Tibial nerve (tissue), 4 donors: ENCODE measurements around the gene CADPS. TPM values are rescaled to one million over a fixed set of nuclear protein-coding genes. Genes with fewer than 3 reads are reported as not detected.

Experiments used
- DNase-seq, 2 donors: peaks; one replicate each; pipeline ENCODE4 v3.0.0-alpha.2; 2019; ENCODE audit warnings: low spot score in 2 of 2
- H3K27ac ChIP-seq, 4 donors: fragments of 200-600 bp; sonication (generic) in 3 of 4; one replicate each; pipeline ENCODE4 v1.5.1; 2017 to 2019; ENCODE audit warnings: mild to moderate bottlenecking in 1 of 4
- H3K27me3 ChIP-seq, 2 donors: fragments of 200-600 bp; sonication (generic) in 1 of 2; one replicate each; pipeline versions ENCODE4 v1.5.1 to v1.6.0; 2017 to 2019
- H3K36me3 ChIP-seq, 3 donors: fragments of 200-600 bp; sonication (generic); one replicate each; pipeline ENCODE4 v1.5.1; 2018 to 2019
- H3K4me1 ChIP-seq, 4 donors: fragments of 200-600 bp; sonication (generic) in 3 of 4; one replicate each; pipeline ENCODE4 v1.5.1; 2017 to 2019
- H3K4me3 ChIP-seq, 4 donors: fragments of 200-600 bp; sonication (generic) in 3 of 4; one replicate each; pipeline ENCODE4 v1.5.1; 2017 to 2019; ENCODE audit warnings: mild to moderate bottlenecking in 1 of 4, moderate library complexity in 1 of 4
- H3K9me3 ChIP-seq, 4 donors: fragments of 200-600 bp; sonication (generic) in 3 of 4; one replicate each; pipeline ENCODE4 v1.5.1; 2017 to 2019
- EP300 ChIP-seq, 2 donors: sonication (generic); formaldehyde crosslinking; IDR thresholded peaks; one replicate each; pipeline ENCODE4 v1.6.1; 2017; ENCODE audit warnings: antibody characterized with exemption in 2 of 2, mild to moderate bottlenecking in 1 of 2
- POLR2A ChIP-seq, 2 donors: fragments of 450-650 bp; IDR thresholded peaks; one replicate each; pipeline ENCODE4 v1.6.1; 2017; ENCODE audit warnings: antibody characterized with exemption in 2 of 2, mild to moderate bottlenecking in 2 of 2, moderate library complexity in 2 of 2
- WGBS, 2 donors: methylation state at CpG; one replicate each; pipeline ENCODE4 v1.1.5; 2018; 5-methylcytosine and 5-hydroxymethylcytosine counted together
- total RNA-seq, 4 donors: library from RNA; depleted of rRNA; stranded (reverse); fragments of >200 nt; gene quantifications; one replicate each; pipeline ENCODE4 v1.1.0, GENCODE V29; 2016
- TF ChIP-seq, protein P1 (sequence below), 5 experiments: fragments of 200-600 bp in 3 of 5; fragments of 450-650 bp in 2 of 5; sonication (generic) in 3 of 5; IDR thresholded peaks; one replicate each; pipeline ENCODE4 v1.5.1; 2016 to 2019; ENCODE audit warnings: antibody characterized with exemption in 5 of 5, mild to moderate bottlenecking in 3 of 5, moderate library complexity in 2 of 5

The CADPS gene
- total RNA-seq, 4 donors from 2014 or later = 16.2 to 16.7 TPM; not detected in 2

- peaks cover 0 to 5% (median 0%) of the 10 kb centered on the region in 4 donors for H3K4me1 ChIP-seq
- H3K9me3 ChIP-seq = no peaks in the 10 kb centered on the region
- TF ChIP-seq EP300 (IDR thresholded peaks at IDR 0.05) = no peak
- TF ChIP-seq, protein P1, sequence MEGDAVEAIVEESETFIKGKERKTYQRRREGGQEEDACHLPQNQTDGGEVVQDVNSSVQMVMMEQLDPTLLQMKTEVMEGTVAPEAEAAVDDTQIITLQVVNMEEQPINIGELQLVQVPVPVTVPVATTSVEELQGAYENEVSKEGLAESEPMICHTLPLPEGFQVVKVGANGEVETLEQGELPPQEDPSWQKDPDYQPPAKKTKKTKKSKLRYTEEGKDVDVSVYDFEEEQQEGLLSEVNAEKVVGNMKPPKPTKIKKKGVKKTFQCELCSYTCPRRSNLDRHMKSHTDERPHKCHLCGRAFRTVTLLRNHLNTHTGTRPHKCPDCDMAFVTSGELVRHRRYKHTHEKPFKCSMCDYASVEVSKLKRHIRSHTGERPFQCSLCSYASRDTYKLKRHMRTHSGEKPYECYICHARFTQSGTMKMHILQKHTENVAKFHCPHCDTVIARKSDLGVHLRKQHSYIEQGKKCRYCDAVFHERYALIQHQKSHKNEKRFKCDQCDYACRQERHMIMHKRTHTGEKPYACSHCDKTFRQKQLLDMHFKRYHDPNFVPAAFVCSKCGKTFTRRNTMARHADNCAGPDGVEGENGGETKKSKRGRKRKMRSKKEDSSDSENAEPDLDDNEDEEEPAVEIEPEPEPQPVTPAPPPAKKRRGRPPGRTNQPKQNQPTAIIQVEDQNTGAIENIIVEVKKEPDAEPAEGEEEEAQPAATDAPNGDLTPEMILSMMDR (IDR thresholded peaks at IDR 0.05) = no peak
- TF ChIP-seq POLR2A (IDR thresholded peaks at IDR 0.05) = no peak
- DNase-seq = no peak
- no peak overlapping the region for H3K4me3 ChIP-seq
- no peaks in the 10 kb centered on the region for H3K36me3 ChIP-seq
- no peak overlapping the region for H3K27ac ChIP-seq
- no peaks in the 10 kb centered on the region for H3K27me3 ChIP-seq
Measured at GRCh38 chr3:62670351-62670750, 204.9 kb downstream of the CADPS start.

DNA sequence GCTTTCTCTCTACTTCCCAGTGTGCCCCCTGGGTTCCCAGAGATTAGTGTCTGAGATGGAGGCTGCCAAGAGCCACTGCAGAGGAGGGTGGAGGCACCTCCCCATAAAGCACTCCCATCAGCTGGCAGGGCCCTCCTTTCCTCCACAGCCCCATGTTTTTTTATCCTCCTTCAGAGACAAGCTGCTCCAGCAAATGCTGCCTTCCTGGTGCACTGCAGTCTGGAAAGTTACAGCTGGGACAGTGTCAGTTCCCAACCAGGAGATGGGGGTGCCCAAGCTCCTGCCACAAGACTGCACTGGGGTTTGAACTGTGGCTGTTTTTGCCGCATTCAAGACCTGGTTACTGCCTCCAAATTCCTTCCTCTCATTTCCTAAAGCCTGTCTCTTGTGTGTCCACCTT, 206.1 kb downstream of the CADPS start:
- Histone ChIP-seq H3K36me3 (no peaks in the 10 kb centered on the region), H3K27ac (no peak overlapping the region), H3K9me3 (no peaks in the 10 kb centered on the region), H3K4me1 (peaks cover 0 to 5% (median 0%) of the 10 kb centered on the region in 4 donors), H3K27me3 (no peaks in the 10 kb centered on the region), H3K4me3 (no peak overlapping the region)
- no peak for TF ChIP-seq EP300 (IDR thresholded peaks at IDR 0.05)
- no peak for TF ChIP-seq POLR2A (IDR thresholded peaks at IDR 0.05)
- TF ChIP-seq, protein P1 (IDR thresholded peaks at IDR 0.05) = no peak
- DNase-seq = no peak
- WGBS, 2 donors = 59 to 95% methylated on average over 1 of the region's 1 CpG

- 74 to 88% methylated on average over 5 of the region's 5 CpGs for WGBS, 2 donors
- H3K9me3 ChIP-seq = no peaks in the 10 kb centered on the region
- peaks cover 0 to 5% (median 0%) of the 10 kb centered on the region in 4 donors for H3K4me1 ChIP-seq
- DNase-seq = no peak
- H3K27ac ChIP-seq = no peak overlapping the region
- H3K36me3 ChIP-seq = no peaks in the 10 kb centered on the region
- H3K4me3 ChIP-seq = no peak overlapping the region
- no peaks in the 10 kb centered on the region for H3K27me3 ChIP-seq
- TF ChIP-seq EP300 (IDR thresholded peaks at IDR 0.05) (no peak), POLR2A (IDR thresholded peaks at IDR 0.05) (no peak)
- TF ChIP-seq, protein P1 (IDR thresholded peaks at IDR 0.05) = no peak
Measured at GRCh38 chr3:62667714-62668113, 207.5 kb downstream of the CADPS start.

DNA sequence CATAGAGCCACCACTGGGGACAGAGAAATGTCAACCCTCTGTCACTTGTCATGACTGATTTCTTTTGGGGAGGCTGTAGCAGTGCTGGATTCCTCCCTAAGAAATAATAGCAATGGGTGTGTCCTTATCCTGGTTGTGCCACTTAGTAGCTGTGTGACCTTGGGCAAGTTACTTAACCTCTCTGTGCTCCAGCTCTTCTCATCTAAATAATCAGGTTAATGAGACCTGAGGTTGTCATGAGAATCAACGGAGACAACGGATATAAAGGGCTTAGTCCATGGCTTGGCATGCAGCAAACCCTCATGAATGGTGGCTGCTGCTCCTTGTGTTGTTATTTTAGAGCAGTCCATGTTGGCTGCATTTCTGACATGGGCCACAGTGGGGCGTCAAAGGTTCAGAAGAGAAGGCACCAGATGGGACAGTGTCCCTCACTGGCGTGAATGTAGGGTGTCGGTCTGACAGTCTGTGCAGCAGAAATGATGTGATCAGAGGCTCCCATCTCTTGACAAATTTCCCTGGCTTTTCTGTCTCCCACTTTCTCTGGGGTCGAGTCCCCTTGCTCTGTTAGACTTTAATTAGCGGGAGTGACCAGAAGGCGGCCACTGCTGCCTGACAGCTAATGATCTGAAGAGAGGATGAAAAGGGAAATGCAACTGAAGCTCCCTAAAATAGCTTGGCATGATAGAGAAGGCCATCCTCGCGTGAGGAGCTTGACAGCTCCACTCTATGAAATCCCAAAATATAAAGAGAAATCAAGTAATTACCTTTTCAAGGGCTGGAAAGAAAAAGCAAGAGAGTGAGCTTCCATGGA, 209.4 kb downstream of the CADPS start:
- H3K36me3 ChIP-seq = no peaks in the 10 kb centered on the region
- peaks cover 0 to 5% (median 0%) of the 10 kb centered on the region in 4 donors for H3K4me1 ChIP-seq
- H3K27me3 ChIP-seq = no peaks in the 10 kb centered on the region
- no peak overlapping the region for H3K4me3 ChIP-seq
- no peak overlapping the region for H3K27ac ChIP-seq
- no peaks in the 10 kb centered on the region for H3K9me3 ChIP-seq
- 4 to 6% methylated on average over 10 of the region's 10 CpGs for WGBS, 2 donors
- DNase-seq = peak; percentile 57 to 81
- TF ChIP-seq POLR2A (IDR thresholded peaks at IDR 0.05) (no peak), EP300 (IDR thresholded peaks at IDR 0.05) (no peak)
- TF ChIP-seq, protein P1 (IDR thresholded peaks at IDR 0.05) = peak; percentile 15 to 50 (median 38)

DNA sequence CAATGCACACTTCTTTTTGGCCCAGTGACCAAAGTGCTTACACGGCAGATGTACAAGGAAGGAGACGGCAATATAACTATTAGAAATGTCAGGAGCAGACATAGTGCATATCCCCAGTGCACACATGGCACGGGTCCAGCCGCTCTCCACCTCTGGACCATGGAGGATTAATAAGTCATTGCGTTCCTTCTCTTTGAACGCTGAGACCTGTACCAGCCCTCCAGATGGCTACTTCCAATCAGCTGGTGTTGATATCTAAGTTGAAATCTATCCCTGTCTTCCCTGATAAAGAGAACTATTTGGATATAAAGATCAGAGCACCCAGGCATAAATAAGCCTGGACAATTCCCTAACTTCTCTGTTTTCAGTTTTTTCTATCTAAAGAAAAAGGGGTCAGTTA, 212.5 kb downstream of the CADPS start:
- H3K27ac ChIP-seq = no peak overlapping the region
- H3K36me3 ChIP-seq = no peaks in the 10 kb centered on the region
- H3K4me3 ChIP-seq = no peak overlapping the region
- TF ChIP-seq, protein P1 (IDR thresholded peaks at IDR 0.05) = no peak
- TF ChIP-seq EP300 (IDR thresholded peaks at IDR 0.05) (no peak), POLR2A (IDR thresholded peaks at IDR 0.05) (no peak)
- no peaks in the 10 kb centered on the region for H3K9me3 ChIP-seq
- no peak for DNase-seq
- 64 to 88% methylated on average over 6 of the region's 6 CpGs for WGBS, 2 donors
- H3K4me1 ChIP-seq = peaks cover 0 to 5% (median 0%) of the 10 kb centered on the region in 4 donors
- no peaks in the 10 kb centered on the region for H3K27me3 ChIP-seq
